Measurements from ENCODE around the gene SYP. TPM values are rescaled to one million over a fixed set of nuclear protein-coding genes. Genes with fewer than 3 reads are reported as not detected.
"Not testable (repeated sequence)": the region's sequence is repeated elsewhere in the genome, so short reads cannot be mapped to it uniquely, and the experiment has no call there.

SYP gene
- total and polyA plus RNA-seq, 12 donors, result 0.59 to 2.9 (median 1.2) TPM

DNA sequence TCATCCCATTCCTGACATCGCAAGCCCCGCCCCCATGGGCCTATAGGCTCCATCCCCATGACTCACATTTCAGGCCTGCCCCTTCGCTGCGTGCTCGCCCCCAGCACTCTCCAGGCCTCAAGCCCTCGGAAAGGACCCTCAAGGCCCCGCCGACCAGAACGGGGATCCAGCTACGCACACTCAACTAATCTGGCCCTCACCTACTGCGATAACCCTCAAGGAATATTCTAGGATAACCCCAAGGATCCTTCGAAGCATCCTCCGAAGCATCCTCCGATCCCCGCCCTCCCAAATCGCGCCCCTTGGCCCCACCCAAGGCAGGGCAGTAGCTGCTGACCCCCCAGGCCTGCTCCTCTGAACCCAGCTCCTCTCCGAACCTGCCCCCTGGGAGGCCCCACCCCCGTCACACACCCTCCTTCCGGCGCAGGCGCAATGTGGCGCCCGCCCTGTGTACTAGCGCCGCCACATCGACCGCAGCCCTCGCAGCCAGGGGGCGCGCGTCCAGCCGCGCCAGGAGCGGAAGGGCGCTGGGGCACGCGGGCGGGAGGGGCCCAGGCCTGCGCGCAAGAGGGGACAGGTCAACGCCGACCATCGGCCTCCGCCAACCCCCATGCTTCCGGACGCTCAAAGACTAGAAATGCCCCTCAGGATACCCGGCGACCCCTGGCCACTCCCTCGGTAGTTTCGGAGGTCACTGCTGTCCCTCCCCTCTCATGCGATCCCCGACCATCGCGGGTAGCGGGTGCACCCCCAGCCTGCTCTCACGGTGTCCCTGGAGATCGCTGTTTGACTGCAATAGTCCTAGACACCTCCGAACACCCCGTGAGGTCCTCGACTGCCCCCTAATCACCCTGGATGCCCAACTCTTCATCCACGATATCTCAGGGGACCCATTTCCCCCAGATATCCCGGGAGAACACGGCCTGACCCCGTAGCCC, 43.8 kb downstream of the SYP start:
- H3K9me3 ChIP-seq, result no peaks in the 10 kb centered on the region
- peaks cover 0 to 7% (median 0%) of the 10 kb centered on the region in 9 donors for H3K4me1 ChIP-seq
- peak overlapping the region; percentile 86 to 98 (median 94) for H3K27ac ChIP-seq
- no peaks in the 10 kb centered on the region for H3K36me3 ChIP-seq
- 1% methylated on average over 41 to 65 of the region's 65 CpGs for WGBS, 2 donors
- H3K4me3 ChIP-seq, result peak overlapping the region; percentile 14 to 70 (median 64)
- intact Hi-C loops (cut with DNase I), result loop anchor here in 1 of 10 donors (5.0 kb wide), 1 partner anchor 34 kb away; the partner anchor contains the start of gene GPKOW
- TF ChIP-seq CTCF (IDR thresholded peaks at IDR 0.05), result peak; percentile 55 to 89 (median 77)
- no peaks in the 10 kb centered on the region for H3K27me3 ChIP-seq
- DNase-seq, result peak; percentile 88 to 92
- ATAC-seq, result peak; percentile 95 to 98 (median 96)

- peak overlapping the region in 9 of 10 donors; percentile 44 to 70 (median 65) for H3K4me3 ChIP-seq
- TF ChIP-seq CTCF (IDR thresholded peaks at IDR 0.05), result no peak
- peak in 1 of 2 donors; percentile 29 for DNase-seq
- ATAC-seq, result peak in 7 of 8 donors; percentile 1 to 53 (median 31)
- WGBS, 2 donors, result 2 to 4% methylated on average over 18 of the region's 18 CpGs
- peaks cover 0 to 7% (median 0%) of the 10 kb centered on the region in 9 donors for H3K4me1 ChIP-seq
- H3K36me3 ChIP-seq, result no peaks in the 10 kb centered on the region
- intact Hi-C loops (cut with DNase I), result loop anchor here in 1 of 10 donors (5.0 kb wide), 1 partner anchor 33 kb away; the partner anchor contains the start of gene GPKOW
- H3K9me3 ChIP-seq, result no peaks in the 10 kb centered on the region
- H3K27me3 ChIP-seq, result no peaks in the 10 kb centered on the region
- H3K27ac ChIP-seq, result peak overlapping the region; percentile 86 to 98 (median 94)
Measured at GRCh38 chrX:49155243-49155899, 44.6 kb downstream of the SYP start.

DNA sequence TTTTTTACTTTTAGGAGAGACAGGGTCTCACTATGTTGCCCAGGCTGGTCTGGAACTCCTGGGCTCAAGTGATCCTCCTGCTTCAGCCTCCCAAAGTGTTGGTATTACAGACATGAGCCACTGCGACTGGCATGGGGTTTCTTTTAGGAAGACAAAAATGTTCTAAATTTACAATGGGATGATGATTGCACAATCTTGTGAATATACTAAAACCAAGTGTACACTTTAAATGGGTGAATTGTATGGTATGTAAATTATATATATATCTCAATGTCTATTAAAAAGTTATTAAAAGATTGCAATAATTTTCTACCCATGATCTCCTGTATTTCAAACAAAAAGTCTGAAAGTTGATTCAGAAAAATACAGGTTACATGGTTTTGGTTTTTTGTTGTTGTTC, 46.5 kb downstream of the SYP start:
- H3K27ac ChIP-seq, result no peak overlapping the region

GRCh38 chrX:49149291-49149690, 50.7 kb downstream of the SYP start:
- DNase-seq; ATAC-seq; H3K9me3 ChIP-seq; H3K36me3 ChIP-seq; H3K27me3 ChIP-seq; intact Hi-C loops (cut with DNase I); H3K4me1 ChIP-seq; H3K27ac ChIP-seq; H3K4me3 ChIP-seq: not testable (repeated sequence)
- 96 to 98% methylated on average over 12 to 14 of the region's 14 CpGs for WGBS, 2 donors

More for the DNA sequence above, 46.5 kb downstream of the SYP start:
- H3K4me1 ChIP-seq, result peaks cover 0 to 7% (median 0%) of the 10 kb centered on the region in 9 donors
- TF ChIP-seq CTCF (IDR thresholded peaks at IDR 0.05), result no peak
- H3K4me3 ChIP-seq, result no peak overlapping the region
- intact Hi-C loops (cut with DNase I), result no loop called here
- DNase-seq (no peak), ATAC-seq (no peak)
- H3K36me3 ChIP-seq, result no peaks in the 10 kb centered on the region
- H3K9me3 ChIP-seq, result no peaks in the 10 kb centered on the region
- WGBS, 2 donors, result 92 to 94% methylated on average over 1 of the region's 1 CpG
- no peaks in the 10 kb centered on the region for H3K27me3 ChIP-seq

DNA sequence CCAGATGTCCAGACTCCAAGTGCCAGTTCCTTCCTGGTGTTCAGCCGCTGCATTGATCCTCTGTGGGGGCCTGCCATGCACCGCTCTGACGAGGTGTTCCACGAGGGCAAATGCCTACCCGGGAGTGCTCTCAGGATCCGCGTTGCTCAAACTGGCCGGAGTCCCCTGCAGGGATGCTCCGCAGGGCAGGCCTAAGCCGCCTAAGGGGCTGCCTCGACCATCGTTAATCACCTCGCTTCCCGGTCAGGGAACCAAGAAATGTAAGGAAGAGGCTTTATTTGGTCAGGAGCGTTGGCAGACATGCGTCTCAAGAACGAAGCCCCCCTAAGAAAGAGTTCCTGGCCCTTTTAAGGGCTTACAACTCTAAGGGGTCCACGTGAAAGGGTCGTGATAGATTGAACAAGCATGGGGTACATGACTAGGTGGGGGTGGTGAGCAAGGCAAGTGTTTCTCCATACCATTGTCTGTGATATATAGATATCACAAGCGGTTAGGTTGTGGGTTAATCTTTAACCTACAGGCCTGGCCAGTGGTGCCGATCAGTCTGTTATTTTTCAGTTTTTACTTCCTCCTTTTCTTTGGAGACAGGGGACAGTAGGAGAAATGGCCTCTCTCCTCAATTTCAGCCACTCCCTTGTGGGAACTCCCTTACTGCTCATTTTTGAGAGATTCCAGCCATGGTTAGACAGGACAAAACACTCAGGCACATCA, 51.4 kb downstream of the SYP start:
- intact Hi-C loops (cut with DNase I); DNase-seq; H3K4me3 ChIP-seq; H3K27me3 ChIP-seq; H3K27ac ChIP-seq; H3K4me1 ChIP-seq; H3K36me3 ChIP-seq; ATAC-seq; H3K9me3 ChIP-seq: not testable (repeated sequence)
- 88% methylated on average over 21 of the region's 21 CpGs for WGBS, 2 donors
